K562 (cell line): ENCODE results near the gene DIAPH3. TPM values are rescaled to one million over a fixed set of nuclear protein-coding genes. Genes with fewer than 3 reads are reported as not detected.

ENCODE experiments used
- ATAC-seq: fragments of 200-7000 bp; cut with Tn5 transposase; 3 replicates; pipeline ENCODE4 v1.9.1; 2020; ENCODE audit warnings: moderate library complexity
- BruUV-seq: library from RNA; stranded (reverse); fragments of 400-500 nt; replicated peaks from 2 replicates; lab custom pipeline; 2021; lab: Mats Ljungman, UMichigan
- CTCF ChIA-PET: fragments of 300-600 bp; formaldehyde crosslinking; extraction: SDS; loops from one replicate; lab custom pipeline; 2021; ENCODE audit warnings: low intra/inter-chr PET ratio; lab: Yijun Ruan, JAX
- POLR2A ChIA-PET: fragments of 300-600, 350-650 bp; sonication (Branson Sonifier 250); formaldehyde crosslinking; extraction: SDS; loops from one replicate; lab custom pipeline; 2021; ENCODE audit warnings: antibody characterized with exemption, inconsistent platforms; lab: Yijun Ruan, JAX
- DNase-seq, 4 experiments: peaks; one replicate each; pipeline versions ENCODE4 v3.0.0 to v3.0.0-alpha.2; 2011 to 2018; ENCODE audit warnings: low spot score in 3 of 4, mixed read lengths in 3 of 4; ENCODE audit errors: extremely low read depth in 1 of 4
- FAIRE-seq: peaks from 2 replicates; lab custom pipeline; 2011; peaks lifted over from hg19 to GRCh38; lab: Jason Lieb, UNC
- H2AFZ ChIP-seq: 2 replicates; pipeline ENCODE4 v1.6.0; 2011; ENCODE audit warnings: low read depth, low read length, control low read depth, inconsistent platforms
- H3K27ac ChIP-seq: fragments of 200-600 bp; 3 replicates; pipeline ENCODE4 v1.8.0; 2011; ENCODE audit warnings: low read depth, mild to moderate bottlenecking, control low read depth, inconsistent platforms, low read length, moderate library complexity, mixed read lengths; ENCODE audit errors: extremely low read depth
- H3K27me3 ChIP-seq, 2 experiments: fragments of 300-600 bp in 1 of 2; 2 replicates in 1 of 2; 3 replicates in 1 of 2; pipeline versions ENCODE4 v1.6.0 to v1.8.0; 2011; ENCODE audit warnings: inconsistent platforms in 2 of 2, low read length in 2 of 2, mild to moderate bottlenecking in 1 of 2, mixed read lengths in 1 of 2, moderate library complexity in 1 of 2; ENCODE audit not compliant: control insufficient read depth in 2 of 2, insufficient read depth in 2 of 2
- H3K36me3 ChIP-seq: fragments of 300-600 bp; 3 replicates; pipeline ENCODE4 v1.8.0; 2011; ENCODE audit warnings: mild to moderate bottlenecking, low read length, inconsistent platforms; ENCODE audit not compliant: control insufficient read depth, insufficient read depth
- H3K4me1 ChIP-seq, 2 experiments: fragments of 200-600 bp in 1 of 2; replicated peaks in 1 of 2; 2 replicates in 1 of 2; 3 replicates in 1 of 2; pipeline versions ENCODE4 v1.5.1 to v1.8.0; 2011; ENCODE audit warnings: inconsistent platforms in 2 of 2, low read length in 2 of 2, mild to moderate bottlenecking in 1 of 2, mixed read lengths in 1 of 2, moderate library complexity in 1 of 2; ENCODE audit not compliant: control insufficient read depth in 2 of 2, insufficient read depth in 2 of 2
- H3K4me2 ChIP-seq: 2 replicates; pipeline ENCODE4 v1.6.1; 2011; ENCODE audit warnings: low read length, control low read depth, inconsistent platforms, mixed read lengths; ENCODE audit not compliant: insufficient read depth
- H3K4me3 ChIP-seq: fragments of 200-600 bp; sonication (generic), shearing (Covaris generic); 2 replicates; pipeline ENCODE4 v1.5.1; 2016; ENCODE audit warnings: control low read depth, inconsistent platforms
- H3K79me2 ChIP-seq: fragments of 200-600 bp; 3 replicates; pipeline ENCODE4 v1.8.0; 2011; ENCODE audit warnings: low read length, inconsistent platforms; ENCODE audit not compliant: control insufficient read depth, insufficient read depth
- H3K9ac ChIP-seq, 2 experiments: 2 replicates each; pipeline versions ENCODE4 v1.6.0 to v1.6.1; 2011; ENCODE audit warnings: low read depth in 2 of 2, low read length in 2 of 2, control low read depth in 1 of 2, inconsistent platforms in 1 of 2, mild to moderate bottlenecking in 1 of 2, mixed read lengths in 1 of 2; ENCODE audit not compliant: insufficient read depth in 1 of 2
- H3K9me1 ChIP-seq: one replicate; pipeline ENCODE4 v1.6.0; 2011; ENCODE audit warnings: inconsistent platforms, mild to moderate bottlenecking, low read length, moderate library complexity; ENCODE audit not compliant: control insufficient read depth, insufficient read depth
- H3K9me3 ChIP-seq: replicated peaks from 2 replicates; pipeline ENCODE4 v1.5.1; 2011; ENCODE audit warnings: low read depth, low read length, inconsistent platforms; ENCODE audit not compliant: control insufficient read depth, insufficient read depth
- H4K20me1 ChIP-seq: replicated peaks from 2 replicates; pipeline ENCODE4 v1.6.1; 2011; ENCODE audit warnings: low read length, inconsistent platforms, mixed read lengths; ENCODE audit not compliant: control insufficient read depth, insufficient read depth
- ARID1B ChIP-seq: fragments of 450-650 bp; IDR thresholded peaks from 2 replicates; pipeline ENCODE4 v1.6.1; 2016; ENCODE audit warnings: antibody characterized with exemption, mild to moderate bottlenecking, inconsistent platforms
- ATF2 ChIP-seq: sonication (generic); formaldehyde crosslinking; IDR thresholded peaks from 2 replicates; pipeline ENCODE4 v1.8.1; 2022; ENCODE audit warnings: missing genetic modification reagents
- E2F6 ChIP-seq, 2 experiments: IDR thresholded peaks; 2 replicates each; pipeline ENCODE4 v1.6.1; 2011; ENCODE audit warnings: borderline replicate concordance in 1 of 2, control low read depth in 1 of 2, low read depth in 1 of 2, low read length in 1 of 2, mild to moderate bottlenecking in 1 of 2, mixed read lengths in 1 of 2, moderate library complexity in 1 of 2; ENCODE audit not compliant: insufficient read depth in 1 of 2, insufficient read length in 1 of 2, poor library complexity in 1 of 2, severe bottlenecking in 1 of 2; ENCODE audit errors: extremely low read depth in 1 of 2
- ERF ChIP-seq: fragments of 450-650 bp; formaldehyde crosslinking; IDR thresholded peaks from 2 replicates; pipeline ENCODE4 v1.4.0; 2020; ENCODE audit warnings: mild to moderate bottlenecking, mixed read lengths
- GABPA ChIP-seq: fragments of 200-800 bp; sonication (Bioruptor generic); conservative IDR thresholded peaks from 2 replicates; pipeline ENCODE4 v1.6.1; 2016; ENCODE audit warnings: low read depth, missing genetic modification characterization, missing compliant biosample characterization
- NBN ChIP-seq: fragments of 450-650 bp; IDR thresholded peaks from 2 replicates; pipeline ENCODE4 v1.6.1; 2016; ENCODE audit warnings: low read depth, mild to moderate bottlenecking
- NFIC ChIP-seq: fragments of 450-650 bp; IDR thresholded peaks from 2 replicates; pipeline ENCODE4 v1.6.1; 2017; ENCODE audit warnings: mild to moderate bottlenecking, inconsistent platforms
- SNRNP70 ChIP-seq: fragments of 200-400 bp; formaldehyde crosslinking; optimal IDR thresholded peaks from 2 replicates; pipeline ENCODE3; 2017; ENCODE audit warnings: low read depth, low read length
- THRB ChIP-seq: fragments of 450-650 bp; formaldehyde crosslinking; conservative IDR thresholded peaks from 2 replicates; pipeline ENCODE4 v1.4.0; 2022; ENCODE audit warnings: mild to moderate bottlenecking, missing genetic modification characterization
- ZFP30 ChIP-seq: fragments of 250-450 bp; sonication (Bioruptor Pico); IDR thresholded peaks from 2 replicates; pipeline ENCODE4 v1.8.0; 2022; ENCODE audit warnings: moderate library complexity, mild to moderate bottlenecking, inconsistent platforms, borderline replicate concordance
- ZKSCAN3 ChIP-seq: fragments of 250-450 bp; sonication (Bioruptor Pico); IDR thresholded peaks from 2 replicates; pipeline ENCODE4 v1.4.0; 2020
- WGBS: fragments of 100-300 bp; shearing (Covaris generic); methylation state at CpG from one replicate; pipeline ENCODE4 v1.1.6; 2016; ENCODE audit warnings: low coverage, mixed read lengths; ENCODE audit not compliant: insufficient coverage; ENCODE audit errors: missing lambda C conversion rate; 5-methylcytosine and 5-hydroxymethylcytosine counted together
- in situ Hi-C: fragments of 300-500 bp; cut with MboI; formaldehyde crosslinking; loops from 4 replicates; pipeline ENCODE4 v1.15.0; 2018; ENCODE audit warnings: inconsistent platforms, mixed read lengths
- intact Hi-C: fragments of 100-400 bp; cut with micrococcal nuclease; formaldehyde crosslinking; loops from 2 replicates; pipeline ENCODE4 v1.14.2; 2022
- polyA plus RNA-seq, 8 experiments: library from polyadenylated mRNA; depleted of rRNA in 4 of 8; stranded (reverse) in 5 of 8; unstranded in 3 of 8; fragments of >200 nt; fragmentation: Nextera tagmentation in 2 of 8; fragmentation: Illumina TruSeq in 1 of 8; extraction: Ambion mirVana in 2 of 8; extraction: Trizol in 1 of 8; gene quantifications; 2 replicates each; pipeline versions ENCODE4 v1.2.1 to v1.2.3, GENCODE V29; 2011 to 2014; ENCODE audit warnings: inconsistent platforms in 1 of 8, missing spikeins in 1 of 8
- total RNA-seq, 7 experiments: library from RNA; depleted of rRNA in 6 of 7; stranded (reverse); fragments of >200 nt in 6 of 7; fragmentation: Illumina TruSeq in 2 of 7; extraction: Trizol in 2 of 7; gene quantifications; 2 replicates each; pipeline versions ENCODE4 v1.2.1 to v1.2.3, GENCODE V29; 2011 to 2021; ENCODE audit warnings: low replicate concordance in 1 of 7

DIAPH3 gene
- total and polyA plus RNA-seq, 9 of the 15 experiments (the other 6 are each of a cell fraction or from before 2014, with no cell fraction given), result 9.0 to 18.7 (median 14.7) TPM

GRCh38 chr13:59842507-59842906, 321.2 kb downstream of the DIAPH3 start:
- intact Hi-C loops (no loop called here), in situ Hi-C loops (no loop called here)
- Histone ChIP-seq H3K27me3 (no peaks in the 10 kb centered on the region), H3K9me1 (no peaks in the 10 kb centered on the region), H3K4me3 (no peak overlapping the region), H3K4me2 (no peak overlapping the region), H3K79me2 (no peaks in the 10 kb centered on the region), H3K9me3 (no peaks in the 10 kb centered on the region), H3K27ac (no peak overlapping the region), H3K4me1 (no peaks in the 10 kb centered on the region; a peak in 1 of 5 replicates), H2AFZ (no peak overlapping the region), H3K36me3 (no peaks in the 10 kb centered on the region), H3K9ac (no peak overlapping the region), H4K20me1 (no peaks in the 10 kb centered on the region)
- no TSS peak for BruUV-seq
- FAIRE-seq (no peak), DNase-seq (no peak), ATAC-seq (no peak)
- TF ChIP-seq E2F6 (IDR thresholded peaks at IDR 0.05; ENCODE audit: borderline replicate concordance in 1 of 2, extremely low read depth in 1 of 2, insufficient read depth in 1 of 2, insufficient read length in 1 of 2, low read depth in 1 of 2, low read length in 1 of 2, poor library complexity in 1 of 2, severe bottlenecking in 1 of 2), result no peak
- no peak for TF ChIP-seq ATF2 (CRISPR knock-in tag)
- TF ChIP-seq ERF (CRISPR knock-in tag), result no peak
- TF ChIP-seq NBN, result no peak
- no peak for TF ChIP-seq SNRNP70
- TF ChIP-seq THRB (CRISPR knock-in tag), result no peak
- no peak for TF ChIP-seq ZKSCAN3
- no peak for TF ChIP-seq GABPA (tag)
- TF ChIP-seq ZFP30 (CRISPR knock-in tag), result no peak
- no peak for TF ChIP-seq ARID1B
- TF ChIP-seq NFIC, result no peak
- ChIA-PET POLR2A (interaction anchor here (0.6 kb wide), 1 partner anchor 21 kb away, joined by 3 read pairs; no protein-coding TSS in a partner anchor), CTCF (no interaction called here)
- 70% methylated on average over 4 of the region's 4 CpGs for WGBS
